ENCODE data around the gene KRTAP10-4. TPM values are rescaled to one million over a fixed set of nuclear protein-coding genes. Genes with fewer than 3 reads are reported as not detected.
A peak's percentile ranks its signal among the peaks of the same experiment; 100 is the strongest.

Gene KRTAP10-4
- total and polyA plus RNA-seq, 4 donors: not detected

DNA sequence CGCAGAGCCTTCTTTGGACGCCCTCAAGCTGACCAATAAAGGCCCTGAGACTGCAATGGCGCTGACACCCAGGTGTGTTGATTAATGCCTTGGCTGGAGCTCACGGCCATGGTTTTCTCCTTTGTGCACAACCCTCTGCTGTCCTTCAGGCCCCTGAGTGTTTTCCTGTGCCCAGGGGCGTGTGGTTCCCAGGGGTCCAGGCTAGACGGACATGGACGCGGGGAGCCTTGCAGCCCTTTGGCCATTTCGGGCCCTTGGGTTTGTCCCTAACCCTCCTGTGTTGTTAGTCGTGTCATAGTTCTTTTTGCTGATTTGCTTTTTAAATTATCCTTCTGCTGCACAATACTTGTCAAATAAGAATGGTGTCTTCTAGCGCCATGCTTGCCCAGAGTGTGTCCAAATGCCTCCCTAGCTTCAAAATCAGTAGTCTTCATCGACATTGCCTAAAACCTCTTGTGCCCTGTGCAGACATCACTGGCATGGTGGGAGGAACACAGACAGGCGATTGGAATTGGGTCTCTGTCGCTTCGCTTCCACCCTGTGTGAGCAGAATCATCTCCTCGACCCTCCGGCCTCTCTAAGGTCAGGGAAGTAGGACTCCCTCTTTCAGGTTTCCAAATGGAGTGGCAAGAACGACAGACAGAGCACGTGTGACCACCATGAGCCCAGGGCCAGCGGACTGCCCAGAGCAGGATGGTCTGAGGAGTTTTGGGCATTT, 1.9 kb downstream of the KRTAP10-4 start:
- H3K27me3 ChIP-seq (ENCODE audit: control insufficient read depth in 4 of 4, insufficient read depth in 4 of 4, low read length in 3 of 4): no peaks in the 10 kb centered on the region
- peaks cover 0 to 12% (median 3%) of the 10 kb centered on the region in 4 donors for H3K4me1 ChIP-seq (ENCODE audit: control insufficient read depth in 4 of 4, insufficient read depth in 4 of 4, low read length in 3 of 4)
- H3K9ac ChIP-seq (ENCODE audit: low read depth in 1 of 2, low read length in 2 of 2): no peak overlapping the region
- 91% methylated on average over 20 of the region's 20 CpGs for WGBS
- peaks cover 0 to 7% (median 1%) of the 10 kb centered on the region in 4 donors for H3K9me3 ChIP-seq (ENCODE audit: control insufficient read depth in 4 of 4, low read length in 3 of 4)
- no peaks in the 10 kb centered on the region for H3K36me3 ChIP-seq (ENCODE audit: control insufficient read depth in 4 of 4, insufficient read depth in 3 of 4, low read depth in 1 of 4, low read length in 3 of 4)
- H3K4me3 ChIP-seq (ENCODE audit: low read depth in 1 of 3, low read length in 3 of 3): no peak overlapping the region
- H3K27ac ChIP-seq (ENCODE audit: low read depth in 1 of 2, low read length in 2 of 2): no peak overlapping the region
- TF ChIP-seq, protein P1, sequence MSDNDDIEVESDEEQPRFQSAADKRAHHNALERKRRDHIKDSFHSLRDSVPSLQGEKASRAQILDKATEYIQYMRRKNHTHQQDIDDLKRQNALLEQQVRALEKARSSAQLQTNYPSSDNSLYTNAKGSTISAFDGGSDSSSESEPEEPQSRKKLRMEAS (IDR thresholded peaks at IDR 0.05): no peak
- TF ChIP-seq FOXA1 (IDR thresholded peaks at IDR 0.05) (no peak), GABPA (IDR thresholded peaks at IDR 0.05 in 1 of 2, conservative IDR thresholded peaks at IDR 0.05 in 1 of 2) (no peak), RAD21 (IDR thresholded peaks at IDR 0.05) (no peak), REST (IDR thresholded peaks at IDR 0.05) (no peak), TAF1 (conservative IDR thresholded peaks at IDR 0.05) (no peak), SP1 (IDR thresholded peaks at IDR 0.05) (no peak), EGR1 (IDR thresholded peaks at IDR 0.05; ENCODE audit: low read depth in 2 of 2) (no peak), HNF4A (conservative IDR thresholded peaks at IDR 0.05) (no peak), FOXA2 (IDR thresholded peaks at IDR 0.05) (no peak), HNF4G (IDR thresholded peaks at IDR 0.05) (no peak), YY1 (IDR thresholded peaks at IDR 0.05) (no peak), JUND (IDR thresholded peaks at IDR 0.05) (no peak)
- TF ChIP-seq, protein P2, sequence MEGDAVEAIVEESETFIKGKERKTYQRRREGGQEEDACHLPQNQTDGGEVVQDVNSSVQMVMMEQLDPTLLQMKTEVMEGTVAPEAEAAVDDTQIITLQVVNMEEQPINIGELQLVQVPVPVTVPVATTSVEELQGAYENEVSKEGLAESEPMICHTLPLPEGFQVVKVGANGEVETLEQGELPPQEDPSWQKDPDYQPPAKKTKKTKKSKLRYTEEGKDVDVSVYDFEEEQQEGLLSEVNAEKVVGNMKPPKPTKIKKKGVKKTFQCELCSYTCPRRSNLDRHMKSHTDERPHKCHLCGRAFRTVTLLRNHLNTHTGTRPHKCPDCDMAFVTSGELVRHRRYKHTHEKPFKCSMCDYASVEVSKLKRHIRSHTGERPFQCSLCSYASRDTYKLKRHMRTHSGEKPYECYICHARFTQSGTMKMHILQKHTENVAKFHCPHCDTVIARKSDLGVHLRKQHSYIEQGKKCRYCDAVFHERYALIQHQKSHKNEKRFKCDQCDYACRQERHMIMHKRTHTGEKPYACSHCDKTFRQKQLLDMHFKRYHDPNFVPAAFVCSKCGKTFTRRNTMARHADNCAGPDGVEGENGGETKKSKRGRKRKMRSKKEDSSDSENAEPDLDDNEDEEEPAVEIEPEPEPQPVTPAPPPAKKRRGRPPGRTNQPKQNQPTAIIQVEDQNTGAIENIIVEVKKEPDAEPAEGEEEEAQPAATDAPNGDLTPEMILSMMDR (IDR thresholded peaks at IDR 0.05; ENCODE audit: low read depth, low read length, missing input control): no peak
- TF ChIP-seq, protein P3, sequence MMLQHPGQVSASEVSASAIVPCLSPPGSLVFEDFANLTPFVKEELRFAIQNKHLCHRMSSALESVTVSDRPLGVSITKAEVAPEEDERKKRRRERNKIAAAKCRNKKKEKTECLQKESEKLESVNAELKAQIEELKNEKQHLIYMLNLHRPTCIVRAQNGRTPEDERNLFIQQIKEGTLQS (IDR thresholded peaks at IDR 0.05): no peak
- DNase-seq (ENCODE audit: low spot score): peak; percentile 27

DNA sequence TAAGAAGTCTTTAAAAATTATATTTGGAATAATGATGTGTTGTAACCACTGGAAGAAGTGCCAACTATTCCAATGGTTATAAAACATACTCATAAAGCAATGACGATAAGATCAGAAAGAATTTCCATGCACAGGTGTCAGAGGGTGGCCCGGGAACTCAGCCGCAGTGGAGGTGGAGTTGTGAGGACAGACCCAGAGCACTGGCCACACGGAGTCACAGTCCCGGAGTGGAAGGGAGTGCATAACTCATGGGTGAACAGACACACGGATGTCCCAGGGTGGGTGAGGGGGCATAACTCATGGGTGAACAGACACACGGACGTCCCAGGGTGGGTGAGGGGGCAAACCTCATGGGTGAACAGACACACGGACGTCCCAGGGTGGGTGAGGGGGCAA, 2.5 kb downstream of the KRTAP10-4 start:
- H3K27me3 ChIP-seq (ENCODE audit: control insufficient read depth in 4 of 4, insufficient read depth in 4 of 4, low read length in 3 of 4): no peaks in the 10 kb centered on the region
- no peak overlapping the region for H3K27ac ChIP-seq (ENCODE audit: low read depth in 1 of 2, low read length in 2 of 2)
- no peak overlapping the region for H3K4me3 ChIP-seq (ENCODE audit: low read depth in 1 of 3, low read length in 3 of 3)
- H3K36me3 ChIP-seq (ENCODE audit: control insufficient read depth in 4 of 4, insufficient read depth in 3 of 4, low read depth in 1 of 4, low read length in 3 of 4): no peaks in the 10 kb centered on the region
- 89% methylated on average over 10 of the region's 10 CpGs for WGBS
- H3K4me1 ChIP-seq (ENCODE audit: control insufficient read depth in 4 of 4, insufficient read depth in 4 of 4, low read length in 3 of 4): peaks cover 0 to 13% (median 3%) of the 10 kb centered on the region in 4 donors
- H3K9ac ChIP-seq (ENCODE audit: low read depth in 1 of 2, low read length in 2 of 2): no peak overlapping the region
- DNase-seq (ENCODE audit: low spot score): peak; percentile 28
- H3K9me3 ChIP-seq (ENCODE audit: control insufficient read depth in 4 of 4, low read length in 3 of 4): peaks cover 0 to 7% (median 1%) of the 10 kb centered on the region in 4 donors
- TF ChIP-seq YY1 (IDR thresholded peaks at IDR 0.05): no peak
- TF ChIP-seq, protein P4, sequence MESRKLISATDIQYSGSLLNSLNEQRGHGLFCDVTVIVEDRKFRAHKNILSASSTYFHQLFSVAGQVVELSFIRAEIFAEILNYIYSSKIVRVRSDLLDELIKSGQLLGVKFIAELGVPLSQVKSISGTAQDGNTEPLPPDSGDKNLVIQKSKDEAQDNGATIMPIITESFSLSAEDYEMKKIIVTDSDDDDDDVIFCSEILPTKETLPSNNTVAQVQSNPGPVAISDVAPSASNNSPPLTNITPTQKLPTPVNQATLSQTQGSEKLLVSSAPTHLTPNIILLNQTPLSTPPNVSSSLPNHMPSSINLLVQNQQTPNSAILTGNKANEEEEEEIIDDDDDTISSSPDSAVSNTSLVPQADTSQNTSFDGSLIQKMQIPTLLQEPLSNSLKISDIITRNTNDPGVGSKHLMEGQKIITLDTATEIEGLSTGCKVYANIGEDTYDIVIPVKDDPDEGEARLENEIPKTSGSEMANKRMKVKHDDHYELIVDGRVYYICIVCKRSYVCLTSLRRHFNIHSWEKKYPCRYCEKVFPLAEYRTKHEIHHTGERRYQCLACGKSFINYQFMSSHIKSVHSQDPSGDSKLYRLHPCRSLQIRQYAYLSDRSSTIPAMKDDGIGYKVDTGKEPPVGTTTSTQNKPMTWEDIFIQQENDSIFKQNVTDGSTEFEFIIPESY (IDR thresholded peaks at IDR 0.05): no peak
- no peak for TF ChIP-seq SP1 (IDR thresholded peaks at IDR 0.05)
- TF ChIP-seq, protein P2 (IDR thresholded peaks at IDR 0.05; ENCODE audit: low read depth, low read length, missing input control): no peak
- no peak for TF ChIP-seq HNF4A (conservative IDR thresholded peaks at IDR 0.05)
- no peak for TF ChIP-seq REST (IDR thresholded peaks at IDR 0.05)
- TF ChIP-seq FOXA1 (IDR thresholded peaks at IDR 0.05): no peak
- no peak for TF ChIP-seq GABPA (IDR thresholded peaks at IDR 0.05 in 1 of 2, conservative IDR thresholded peaks at IDR 0.05 in 1 of 2)
- no peak for TF ChIP-seq RAD21 (IDR thresholded peaks at IDR 0.05)
